GM21447 (cell line): ENCODE data around the gene ASIP.
"Not testable (repeated sequence)": the region's sequence is repeated elsewhere in the genome, so short reads cannot be mapped to it uniquely, and the experiment has no call there.

Experiments used
- ATAC-seq: cut with Tn5 transposase; IDR thresholded peaks from one replicate; pipeline ENCODE4 v1.9.1; 2021; ENCODE audit not compliant: unreplicated experiment

The ASIP gene

DNA sequence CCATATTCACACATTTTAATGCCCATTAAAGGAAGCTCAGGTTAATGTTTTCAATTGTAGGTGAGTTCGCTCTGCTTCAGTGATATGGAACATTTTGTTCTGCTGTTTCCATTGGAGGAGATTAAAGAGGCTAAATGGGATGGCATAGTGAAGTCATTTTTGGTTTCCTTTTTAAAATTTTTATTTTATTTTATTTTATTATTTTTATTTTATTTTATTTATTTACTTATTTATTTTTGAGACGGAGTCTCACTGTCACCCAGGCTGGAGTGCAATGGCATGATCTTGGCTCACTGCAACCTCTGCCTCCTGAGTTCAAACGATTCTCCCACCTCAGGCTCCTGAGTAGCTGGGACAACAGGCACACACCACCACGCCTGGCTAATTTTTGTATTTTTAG lies 792 bp downstream of the ASIP start:
- not testable (repeated sequence) for ATAC-seq

DNA sequence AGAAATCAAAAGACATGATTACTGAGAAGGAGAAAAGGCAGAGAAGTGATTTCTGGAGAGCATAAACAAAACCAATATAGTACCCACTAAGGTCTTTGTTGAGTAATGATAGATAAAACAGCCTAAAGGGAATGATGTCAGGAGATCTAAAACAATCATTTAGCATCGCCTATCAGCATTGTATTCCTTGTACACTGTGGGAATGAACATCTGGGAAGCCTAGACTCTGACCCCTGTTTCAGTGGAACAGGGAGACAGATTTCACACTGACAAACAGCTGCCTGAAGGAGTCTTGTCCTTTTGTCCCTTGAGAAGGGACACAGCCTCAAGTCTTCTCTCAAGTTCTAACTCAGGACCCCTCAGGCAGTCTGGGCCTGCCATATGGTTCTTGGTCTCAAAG lies 1.7 kb downstream of the ASIP start:
- no peak for ATAC-seq

DNA sequence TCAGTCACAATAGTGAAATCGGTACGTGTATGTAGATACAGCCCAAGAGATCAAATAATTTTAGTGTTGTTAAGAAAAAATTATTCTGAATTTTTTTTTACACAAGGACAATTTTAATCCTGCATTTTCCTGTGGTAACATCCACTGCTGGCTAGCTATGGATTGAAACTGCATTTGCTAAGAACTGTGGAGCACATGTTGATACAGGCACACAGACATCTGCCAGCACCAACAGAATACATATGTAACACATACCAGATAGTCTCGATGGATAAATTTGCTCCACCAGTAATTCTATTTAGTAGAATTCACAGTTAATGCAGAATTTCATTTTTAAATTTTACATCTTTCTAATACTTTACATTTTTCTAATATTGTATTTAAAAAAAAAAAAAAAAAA lies 2.2 kb downstream of the ASIP start:
- no peak for ATAC-seq

DNA sequence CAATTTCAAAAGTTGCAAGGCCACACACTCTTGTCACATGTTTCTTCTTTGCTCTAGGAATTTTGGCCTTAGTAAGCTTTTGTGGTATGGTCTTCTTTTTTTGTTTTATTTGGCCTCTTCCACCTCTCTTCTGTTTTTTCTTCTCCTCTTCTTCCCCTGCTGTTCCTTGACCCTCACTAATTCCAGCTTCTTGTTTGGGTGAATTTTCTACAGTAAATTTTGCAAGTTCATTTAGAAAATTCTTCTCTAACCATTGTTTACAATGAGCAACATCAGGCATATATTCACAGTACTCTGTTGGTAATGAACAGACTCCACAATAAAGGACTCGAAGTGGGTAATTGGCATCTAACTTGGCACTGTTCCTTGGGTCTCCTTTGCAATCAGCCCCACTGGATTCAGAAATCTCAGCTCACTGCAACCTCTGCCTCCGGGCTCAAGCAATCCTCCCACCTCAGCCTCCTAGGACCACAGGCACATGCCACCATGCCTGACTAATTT lies 5.0 kb downstream of the ASIP start:
- no peak for ATAC-seq

DNA sequence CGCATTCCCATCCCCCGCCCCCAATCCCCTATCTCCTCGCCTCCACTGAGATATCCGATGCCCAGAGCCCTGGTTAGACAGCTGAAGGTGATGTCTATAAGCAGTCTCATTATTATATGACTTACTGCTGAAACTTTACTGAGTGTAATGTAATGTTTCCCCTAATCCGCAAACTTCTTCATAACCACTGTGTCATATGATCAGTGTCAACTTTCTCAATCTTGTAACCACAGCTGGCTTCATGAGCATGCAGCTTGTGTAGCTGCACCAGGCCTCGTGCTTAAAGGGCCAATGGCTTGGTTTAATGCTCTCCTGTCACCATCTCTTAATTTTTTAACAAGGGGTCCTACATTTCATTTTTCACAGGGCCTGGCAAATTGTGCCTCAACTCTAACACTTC lies 8.1 kb downstream of the ASIP start:
- ATAC-seq = peak; percentile 55

DNA sequence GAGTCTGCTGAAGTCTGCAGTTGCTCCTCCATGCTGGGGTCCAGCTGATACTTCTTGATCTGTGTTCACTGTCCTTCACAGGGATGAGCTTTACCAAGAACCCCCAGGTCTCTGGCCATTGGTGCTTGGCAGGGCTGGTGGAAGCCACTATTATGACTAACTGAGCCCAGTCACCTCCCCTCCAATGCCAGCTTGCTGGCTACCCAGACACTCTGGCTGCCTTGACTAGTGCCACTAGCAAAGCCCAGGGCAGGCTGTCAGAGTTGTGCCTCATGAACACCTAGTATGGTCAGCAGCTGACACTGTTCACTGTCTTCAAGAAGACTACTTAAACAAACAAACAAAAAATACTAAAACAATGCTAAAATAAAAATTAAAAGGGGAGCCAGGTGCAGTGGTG lies 8.8 kb downstream of the ASIP start:
- no peak for ATAC-seq

DNA sequence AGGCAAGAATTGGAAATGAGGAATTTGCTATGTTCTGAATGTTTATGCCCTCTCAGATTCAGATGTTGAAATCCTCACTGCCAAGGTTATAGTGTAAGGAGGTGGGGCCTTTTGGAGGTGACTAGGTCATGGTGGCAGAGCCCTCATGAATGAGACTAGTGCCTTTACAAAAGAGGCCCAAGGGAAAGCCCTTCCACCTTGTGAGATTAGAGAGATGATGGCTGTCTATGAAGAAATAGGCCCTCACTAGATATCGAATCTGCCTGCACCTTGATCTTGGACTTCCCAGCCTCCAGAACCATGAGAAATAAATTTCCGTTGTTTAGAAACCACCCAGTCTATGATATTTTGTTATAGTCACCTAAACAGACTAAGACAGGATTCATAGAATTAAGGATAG lies 10.4 kb downstream of the ASIP start:
- no peak for ATAC-seq

DNA sequence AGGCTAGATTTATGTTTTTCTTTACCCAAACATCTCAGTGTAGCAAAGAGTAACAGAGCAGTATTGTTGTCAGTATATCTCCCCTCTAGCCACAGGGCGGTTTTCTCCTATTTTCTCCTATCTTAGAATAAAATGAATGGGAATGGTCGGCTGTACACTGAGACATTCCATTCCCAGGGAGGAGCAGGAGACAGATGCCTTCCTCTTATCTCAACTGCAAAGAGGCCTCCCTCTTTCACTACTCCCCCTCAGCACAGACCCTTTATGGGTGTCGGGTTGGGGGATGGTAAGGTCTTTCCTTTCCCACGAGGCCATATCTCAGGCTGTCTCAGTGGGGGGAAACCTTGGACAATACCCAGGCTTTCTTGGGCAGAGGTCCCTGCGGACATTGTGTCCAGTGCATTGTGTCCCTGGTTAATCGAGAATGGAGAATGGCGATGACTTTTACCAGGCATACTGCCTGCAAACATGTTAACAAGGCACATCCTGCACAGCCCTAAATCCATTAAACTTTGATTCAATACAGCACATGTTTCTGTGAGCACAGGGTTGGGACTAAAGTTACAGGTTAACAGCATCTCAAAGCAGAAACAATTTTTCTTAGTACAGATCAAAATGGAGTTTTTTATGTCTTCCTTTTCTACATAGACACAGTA lies 11.3 kb downstream of the ASIP start:
- not testable (repeated sequence) for ATAC-seq

DNA sequence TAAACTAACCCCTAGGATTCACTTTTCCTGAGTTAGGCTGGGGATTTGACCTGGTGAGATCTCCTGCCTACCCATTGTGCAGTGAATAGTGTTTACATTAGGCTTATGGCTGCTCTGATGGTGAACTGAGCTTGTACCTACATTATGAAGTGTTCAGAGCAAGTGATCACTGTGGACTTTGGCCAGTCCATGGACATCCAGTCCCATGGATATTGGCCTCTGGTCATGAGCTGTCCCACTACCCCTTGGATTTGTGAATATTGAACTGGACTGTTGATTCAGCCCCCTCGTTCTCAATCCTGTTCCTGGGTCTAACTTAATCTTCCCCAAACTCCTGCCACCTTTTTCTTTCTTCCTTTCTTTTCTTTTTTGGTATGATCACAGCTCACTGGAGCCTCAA lies 13.8 kb downstream of the ASIP start:
- no peak for ATAC-seq

DNA sequence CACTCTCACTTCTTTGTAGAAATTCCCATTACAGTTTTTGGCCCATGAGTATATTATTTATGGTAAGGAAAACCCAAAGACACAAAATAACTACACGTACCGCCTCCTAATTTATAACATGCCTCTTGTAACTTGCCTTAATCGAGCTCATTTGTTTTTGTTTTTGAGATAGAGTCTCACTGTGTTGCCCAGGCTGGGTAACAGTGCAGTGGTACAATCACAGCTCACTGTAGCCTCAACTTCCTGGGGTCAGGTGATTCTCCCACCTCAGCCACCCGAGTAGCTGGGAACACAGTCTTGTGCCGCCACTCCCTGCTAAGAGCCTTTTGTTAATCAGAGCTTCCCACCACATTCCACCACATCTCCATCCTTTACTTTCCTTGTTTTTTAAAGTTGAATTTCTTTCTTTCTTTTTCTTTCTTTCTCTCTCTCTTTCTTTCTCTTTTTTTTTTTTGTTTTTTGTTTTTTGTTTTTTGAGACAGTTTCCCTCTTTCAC lies 15.5 kb downstream of the ASIP start:
- no peak for ATAC-seq

DNA sequence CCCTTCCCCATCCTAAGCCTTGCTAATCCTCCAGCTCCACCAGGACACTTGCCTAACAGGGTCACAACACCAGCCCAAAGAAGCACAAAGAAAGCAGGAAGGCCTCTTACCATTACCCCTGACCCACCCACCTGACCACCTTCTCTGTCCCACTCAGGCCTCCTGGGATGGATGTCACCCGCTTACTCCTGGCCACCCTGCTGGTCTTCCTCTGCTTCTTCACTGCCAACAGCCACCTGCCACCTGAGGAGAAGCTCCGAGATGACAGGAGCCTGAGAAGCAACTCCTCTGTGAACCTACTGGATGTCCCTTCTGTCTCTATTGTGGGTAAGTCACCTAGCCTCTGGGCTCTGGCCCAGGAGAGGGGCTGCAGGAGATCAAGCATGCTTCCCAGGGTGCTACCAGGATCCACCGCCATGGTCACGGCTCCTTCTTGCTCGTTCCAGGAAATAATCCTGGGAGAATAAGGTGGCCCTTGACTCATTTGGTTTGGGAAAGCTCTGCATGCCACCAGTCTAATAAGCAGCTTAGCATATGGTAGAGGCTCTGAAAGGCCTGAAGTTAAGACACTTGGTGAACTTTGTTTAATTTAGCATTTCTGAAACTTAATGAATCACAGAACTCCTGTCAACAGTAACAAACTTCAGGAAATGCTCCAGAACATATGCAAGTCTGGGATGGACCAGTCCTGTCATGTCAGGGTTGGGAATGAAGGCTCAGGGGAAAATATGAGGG lies 19.2 kb downstream of the ASIP start:
- ATAC-seq = no peak

DNA sequence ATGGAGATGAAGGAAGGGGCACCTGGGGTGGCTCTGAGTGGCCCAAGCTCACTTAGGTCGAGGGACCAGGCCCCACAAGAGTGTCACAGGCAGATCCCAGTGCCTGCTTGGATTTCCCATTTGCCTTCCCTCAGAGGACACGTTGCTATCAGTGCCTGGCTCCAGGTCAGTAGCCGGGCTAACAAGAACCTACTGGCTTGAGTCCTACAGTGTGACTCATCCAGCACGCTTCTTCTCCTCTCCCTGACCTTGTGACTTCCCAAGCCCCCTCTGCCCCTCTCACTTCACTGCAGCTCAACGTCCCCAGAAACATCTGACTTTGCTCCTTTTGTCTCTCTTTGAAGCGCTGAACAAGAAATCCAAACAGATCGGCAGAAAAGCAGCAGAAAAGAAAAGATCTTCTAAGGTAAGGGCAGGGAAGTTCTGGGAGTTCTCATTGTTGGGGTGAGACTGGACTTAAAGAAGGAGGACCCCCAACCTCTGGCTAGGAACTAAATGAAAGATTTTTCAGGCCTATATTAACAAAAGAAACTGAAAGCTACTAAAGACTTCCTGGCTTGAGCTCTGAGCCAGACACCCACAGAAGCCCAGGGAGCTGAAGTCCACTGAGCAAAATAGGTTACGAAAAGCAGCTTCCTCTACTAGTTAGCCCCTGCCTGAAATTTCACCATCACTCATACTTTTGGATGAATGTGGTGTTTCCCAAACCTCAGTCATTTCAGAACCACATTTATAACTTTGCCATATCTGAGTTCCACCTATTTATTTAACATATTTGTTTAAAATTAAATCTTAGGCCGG lies 21.5 kb downstream of the ASIP start:
- ATAC-seq = no peak

DNA sequence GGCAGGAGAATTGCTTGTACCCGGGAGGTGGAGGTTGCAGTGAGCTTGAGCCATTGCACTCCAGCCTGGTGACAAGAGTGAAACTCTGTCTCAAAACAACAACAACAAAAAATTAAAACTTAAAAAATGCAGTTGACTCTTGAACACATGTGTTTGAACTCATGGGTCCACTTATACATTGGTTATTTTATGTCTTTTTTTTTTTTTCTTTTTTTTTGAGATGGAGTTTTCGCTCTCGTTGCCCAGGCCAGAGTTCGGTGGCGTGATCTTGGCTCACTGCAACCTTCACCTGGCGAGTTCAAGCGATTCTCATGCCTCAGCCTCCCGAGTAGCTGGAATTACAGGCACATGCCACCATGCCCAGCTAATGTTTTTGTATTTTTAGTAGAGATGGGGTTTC lies 22.2 kb downstream of the ASIP start:
- not testable (repeated sequence) for ATAC-seq

DNA sequence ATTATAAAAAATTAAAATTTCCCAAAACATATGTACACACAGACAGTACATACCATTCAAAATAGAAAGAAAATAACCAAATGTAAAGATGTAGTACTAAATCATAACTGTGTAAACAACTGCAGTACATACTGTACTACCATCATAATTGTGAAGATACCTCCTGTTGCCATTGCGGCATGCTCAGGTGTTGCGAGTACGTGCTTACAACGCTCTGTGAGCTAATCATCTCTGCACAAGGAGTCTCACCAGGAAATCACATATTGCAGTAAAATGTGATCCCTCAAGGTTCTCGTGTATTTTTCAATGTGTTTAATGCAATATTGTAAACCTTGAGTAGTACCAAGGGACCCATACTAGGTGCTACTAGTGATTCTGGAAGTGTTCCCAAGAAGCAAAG lies 22.9 kb downstream of the ASIP start:
- ATAC-seq = no peak

DNA sequence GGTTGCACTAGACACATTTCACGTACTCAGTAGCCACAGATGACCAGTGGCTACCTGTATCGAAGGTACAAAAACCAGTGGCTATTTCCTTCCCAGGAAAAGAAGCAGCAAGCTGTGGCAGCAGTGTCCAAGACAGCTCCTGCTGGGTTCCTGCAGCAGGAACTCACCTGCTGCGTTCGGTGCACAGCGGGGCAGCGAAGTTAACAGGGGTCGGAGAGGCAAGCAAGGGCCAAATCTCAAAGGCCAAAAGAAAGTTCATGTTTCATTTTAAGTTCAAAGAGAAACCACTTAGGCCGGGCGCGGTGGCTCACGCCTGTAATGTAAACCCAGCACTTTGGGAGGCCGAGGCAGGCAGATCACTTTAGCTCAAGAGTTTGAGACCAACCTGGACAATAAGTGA lies 26.9 kb downstream of the ASIP start:
- ATAC-seq = no peak

DNA sequence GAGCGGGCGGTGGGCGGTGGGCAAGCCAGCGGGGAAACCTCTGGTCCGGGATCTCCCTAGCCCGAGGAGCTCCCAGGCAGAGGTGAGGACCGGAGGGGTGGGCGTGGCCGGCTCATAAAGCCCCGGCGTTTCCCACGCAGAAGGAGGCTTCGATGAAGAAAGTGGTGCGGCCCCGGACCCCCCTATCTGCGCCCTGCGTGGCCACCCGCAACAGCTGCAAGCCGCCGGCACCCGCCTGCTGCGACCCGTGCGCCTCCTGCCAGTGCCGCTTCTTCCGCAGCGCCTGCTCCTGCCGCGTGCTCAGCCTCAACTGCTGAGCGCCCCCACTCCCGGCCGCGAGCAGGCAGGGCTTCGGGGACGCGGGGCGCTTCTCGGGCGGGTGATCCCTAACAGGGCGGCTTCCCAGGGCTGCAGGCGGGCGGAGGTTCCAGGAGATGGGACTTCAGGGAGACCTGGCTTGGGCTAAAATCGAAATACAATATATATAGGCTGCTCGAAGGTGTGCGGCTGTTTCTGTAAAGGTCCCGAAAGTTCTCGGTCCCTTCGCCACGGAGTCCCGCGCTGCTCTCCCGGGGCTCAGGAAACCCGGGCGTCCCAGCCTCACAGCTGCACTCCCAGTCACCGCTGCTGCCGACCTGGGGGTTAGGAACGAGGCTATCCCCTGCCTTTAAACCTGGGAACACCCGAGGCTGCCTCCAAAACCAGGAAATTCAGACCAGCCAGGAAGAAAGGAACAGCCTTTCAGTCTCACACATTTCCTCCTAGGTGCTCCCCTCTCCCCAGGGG lies 27.8 kb downstream of the ASIP start:
- ATAC-seq = no peak

DNA sequence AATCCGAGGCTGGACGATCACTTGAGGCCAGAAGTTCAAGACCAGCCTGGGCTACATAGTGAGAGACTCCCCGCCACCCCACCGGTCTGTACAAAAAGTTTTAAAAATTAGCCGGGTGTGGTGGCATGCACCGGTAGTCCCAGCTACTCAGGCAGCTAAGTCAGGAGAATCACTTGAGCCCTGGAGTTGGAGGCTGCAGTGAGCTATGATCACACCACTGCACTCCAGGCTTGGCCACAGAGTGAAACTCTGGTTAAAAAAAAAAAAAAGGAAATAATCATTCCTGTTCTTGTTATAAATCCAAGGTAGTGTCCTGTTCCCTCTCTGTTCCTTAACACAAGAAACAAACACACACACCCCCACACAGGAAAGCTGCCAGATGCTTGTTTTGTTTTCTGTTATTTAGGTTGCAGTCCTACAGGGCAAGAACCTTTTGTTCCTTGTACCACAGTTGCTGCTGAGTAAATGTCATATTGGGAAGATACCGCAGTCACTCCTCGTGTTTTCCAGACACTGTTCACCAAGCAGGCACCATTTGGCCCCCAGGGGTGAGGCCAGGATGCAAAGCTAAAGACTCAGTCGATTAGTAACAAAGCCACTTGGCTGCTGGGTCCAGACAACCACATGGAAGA lies 28.9 kb downstream of the ASIP start:
- no peak for ATAC-seq

DNA sequence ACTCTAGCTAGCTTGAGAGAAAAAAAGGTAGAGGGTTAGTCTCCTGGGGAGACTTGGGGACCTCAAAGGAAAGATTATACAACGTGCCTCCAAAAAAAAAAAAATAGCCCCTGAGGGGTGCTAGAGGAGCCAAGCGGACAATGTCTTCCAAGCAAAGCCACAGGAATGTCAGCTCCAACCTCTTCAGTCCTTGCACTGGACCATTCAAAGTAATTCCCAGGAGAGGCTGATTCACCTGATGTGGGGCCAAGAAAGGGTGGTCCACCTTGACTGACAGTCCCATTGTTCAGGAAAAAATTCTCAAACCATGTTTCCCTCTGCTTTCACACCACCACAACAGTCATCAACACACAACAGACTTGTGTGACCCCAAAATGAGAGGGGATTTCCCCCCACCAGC lies 30.7 kb downstream of the ASIP start:
- ATAC-seq = no peak

DNA sequence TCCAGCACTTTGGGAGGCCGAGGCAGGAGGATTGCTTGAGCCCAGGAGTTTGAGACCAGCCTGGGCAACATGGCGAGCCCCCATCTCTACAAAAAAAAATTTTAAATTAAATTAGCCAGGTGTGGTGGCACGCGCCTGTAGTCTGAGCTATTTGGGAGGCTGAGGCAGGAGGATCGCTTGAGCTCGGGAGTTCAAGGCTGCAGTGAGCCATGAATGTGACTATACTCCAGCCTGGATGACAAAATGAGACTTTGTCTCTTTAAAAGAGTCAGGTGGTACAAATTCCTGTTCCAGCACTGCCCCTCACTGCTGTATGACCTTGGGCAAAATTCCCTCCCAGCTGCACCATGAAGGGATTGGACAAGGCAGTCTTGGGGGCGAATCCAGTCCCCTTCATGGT lies 33.5 kb downstream of the ASIP start:
- ATAC-seq = no peak

DNA sequence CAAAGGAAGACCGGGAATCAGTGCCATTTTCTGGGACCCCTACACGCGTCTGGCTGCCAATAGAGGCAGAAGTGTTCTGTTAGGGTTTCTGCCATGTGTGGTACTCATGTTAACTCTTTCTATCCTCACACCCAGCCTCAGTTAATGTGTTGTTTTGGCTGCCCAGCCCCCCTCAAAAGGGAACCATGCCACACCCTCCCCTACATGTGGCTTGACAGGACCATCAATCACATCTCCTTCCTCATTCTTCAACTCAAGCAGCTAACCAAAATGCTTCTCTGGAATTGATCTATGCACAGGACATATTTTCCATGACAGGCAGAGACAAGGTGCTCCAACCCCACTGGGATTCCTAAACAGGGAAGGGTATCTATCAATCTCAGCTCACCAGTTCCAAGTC lies 40.0 kb downstream of the ASIP start:
- ATAC-seq = no peak
